Stomach (tissue), 9 donors: ENCODE results near the gene OPCML. TPM values are rescaled to one million over a fixed set of nuclear protein-coding genes. Genes with fewer than 3 reads are reported as not detected.

Experiments used
- DNase-seq, 2 donors: peaks; one replicate each; pipeline versions ENCODE4 v3.0.0 to v3.0.0-alpha.2; 2013 to 2019
- H3K27ac ChIP-seq, 5 donors: fragments of 200-600 bp in 4 of 5; sonication (generic) in 4 of 5; one replicate each; pipeline ENCODE4 v1.5.1; 2013 to 2019; ENCODE audit warnings: mild to moderate bottlenecking in 1 of 5, moderate library complexity in 1 of 5
- H3K27me3 ChIP-seq, 3 donors: fragments of 200-600 bp; sonication (generic); one replicate each; pipeline ENCODE4 v1.5.1; 2017 to 2019; ENCODE audit warnings: mixed run types in 1 of 3
- H3K36me3 ChIP-seq, 4 donors: fragments of 200-600 bp; sonication (generic); 1 replicate in 3 of 4; 2 replicates in 1 of 4; pipeline ENCODE4 v1.5.1; 2016 to 2019
- H3K4me1 ChIP-seq, 4 donors: fragments of 200-600 bp; sonication (generic); one replicate each; pipeline ENCODE4 v1.5.1; 2016 to 2019
- H3K4me3 ChIP-seq, 4 donors: fragments of 200-600 bp; sonication (generic) in 3 of 4; one replicate each; pipeline ENCODE4 v1.5.1; 2016 to 2019; ENCODE audit warnings: mild to moderate bottlenecking in 1 of 4
- H3K9me3 ChIP-seq, 4 donors: fragments of 200-600 bp; sonication (generic); one replicate each; pipeline ENCODE4 v1.5.1; 2016 to 2019
- CTCF ChIP-seq, 7 experiments: fragments of 450-650 bp in 4 of 7; fragments of 200-600 bp in 3 of 7; sonication (generic) in 3 of 7; IDR thresholded peaks; one replicate each; pipeline ENCODE4 v1.5.1; 2016 to 2019; ENCODE audit warnings: antibody characterized with exemption in 7 of 7, control low read depth in 2 of 7, mild to moderate bottlenecking in 1 of 7
- EP300 ChIP-seq: sonication (generic); formaldehyde crosslinking; IDR thresholded peaks from one replicate; pipeline ENCODE4 v1.6.1; 2017; ENCODE audit warnings: antibody characterized with exemption
- POLR2A ChIP-seq, 4 donors: fragments of 450-650 bp; IDR thresholded peaks; one replicate each; pipeline ENCODE4 v1.6.1; 2016; ENCODE audit warnings: antibody characterized with exemption in 4 of 4, control low read depth in 2 of 4, mild to moderate bottlenecking in 1 of 4, moderate library complexity in 1 of 4
- POLR2AphosphoS5 ChIP-seq, 3 donors: sonication (generic); formaldehyde crosslinking; IDR thresholded peaks; one replicate each; pipeline ENCODE4 v1.6.1; 2016; ENCODE audit warnings: antibody characterized with exemption in 3 of 3
- WGBS, 5 donors: extraction: QIAGEN DNeasy Blood & Tissue Kit in 3 of 5; methylation state at CpG; one replicate each; pipeline versions ENCODE4 v1.1.5 to v1.1.7; 2013 to 2018; 5-methylcytosine and 5-hydroxymethylcytosine counted together
- intact Hi-C: fragments of 100-400 bp; cut with DNase I; formaldehyde crosslinking; loops from one replicate; pipeline ENCODE4 v1.15.1; 2023; ENCODE audit warnings: low total_unique reads
- polyA plus RNA-seq, 3 donors: library from polyadenylated mRNA; stranded (reverse); fragments of 200-250 nt; gene quantifications; one replicate each; pipeline ENCODE4 v1.2.3, GENCODE V29; 2013
- total RNA-seq, 5 donors: library from RNA; depleted of rRNA; stranded (reverse); fragments of >200 nt; gene quantifications; one replicate each; pipeline versions ENCODE4 v1.1.0 to v1.2.3, GENCODE V29; 2014 to 2016
- donor health status: healthy with polysubstance abuse.
- donor health status: Bipolar disorder and iron deficiency.
- donor health status: healthy.

The OPCML gene
- total and polyA plus RNA-seq, 8 donors: 0.03 to 0.92 (median 0.55) TPM; not detected in 3

- whole genome bisulfite sequencing, 5 donors: 87 to 94% (median 91%) methylated on average over 15 of the region's 15 CpGs
- intact Hi-C loops: no loop called here
- Histone ChIP-seq H3K4me3 (no peak overlapping the region), H3K27ac (no peak overlapping the region), H3K9me3 (no peaks in the 10 kb centered on the region), H3K36me3 (no peaks in the 10 kb centered on the region), H3K4me1 (no peaks in the 10 kb centered on the region), H3K27me3 (no peaks in the 10 kb centered on the region)
- DNase-seq: no peak
- TF ChIP-seq POLR2AphosphoS5 (IDR thresholded peaks at IDR 0.05): no peak
- no peak for TF ChIP-seq CTCF (IDR thresholded peaks at IDR 0.05)
- no peak for TF ChIP-seq EP300
- no peak for TF ChIP-seq POLR2A (IDR thresholded peaks at IDR 0.05)
Measured at GRCh38 chr11:133362156-133362555, 170.1 kb downstream of the OPCML start.

- Histone ChIP-seq H3K4me3 (no peak overlapping the region), H3K4me1 (no peaks in the 10 kb centered on the region), H3K27me3 (no peaks in the 10 kb centered on the region), H3K9me3 (no peaks in the 10 kb centered on the region), H3K27ac (no peak overlapping the region), H3K36me3 (no peaks in the 10 kb centered on the region)
- no peak for DNase-seq
- intact Hi-C loops: no loop called here
- WGBS, 5 donors: 95 to 97% (median 96%) methylated on average over 21 of the region's 21 CpGs
- TF ChIP-seq POLR2AphosphoS5 (IDR thresholded peaks at IDR 0.05) (no peak), POLR2A (IDR thresholded peaks at IDR 0.05) (no peak), EP300 (no peak), CTCF (IDR thresholded peaks at IDR 0.05) (no peak)
Measured at GRCh38 chr11:133361689-133361994, 170.7 kb downstream of the OPCML start.

- no peaks in the 10 kb centered on the region for H3K4me1 ChIP-seq
- H3K27ac ChIP-seq: no peak overlapping the region
- 92 to 98% (median 94%) methylated on average over 25 to 54 of the region's 54 CpGs for WGBS, 5 donors
- TF ChIP-seq POLR2A (IDR thresholded peaks at IDR 0.05) (no peak), CTCF (IDR thresholded peaks at IDR 0.05) (no peak), POLR2AphosphoS5 (IDR thresholded peaks at IDR 0.05) (no peak), EP300 (no peak)
- DNase-seq: no peak
- no peak overlapping the region for H3K4me3 ChIP-seq
- H3K9me3 ChIP-seq: no peaks in the 10 kb centered on the region
- no peaks in the 10 kb centered on the region for H3K27me3 ChIP-seq
- intact Hi-C loops: no loop called here
- H3K36me3 ChIP-seq: no peaks in the 10 kb centered on the region
Measured at GRCh38 chr11:133360860-133361688, 171.2 kb downstream of the OPCML start.

GRCh38 chr11:133355095-133355494, 177.2 kb downstream of the OPCML start:
- TF ChIP-seq EP300: no peak
- no peak for DNase-seq
- 22 to 42% (median 38%) methylated on average over 2 of the region's 2 CpGs for WGBS, 5 donors

GRCh38 chr11:133354069-133354468, 178.2 kb downstream of the OPCML start:
- H3K4me3 ChIP-seq: no peak overlapping the region
- H3K27ac ChIP-seq: no peak overlapping the region
- no peaks in the 10 kb centered on the region for H3K9me3 ChIP-seq
- H3K27me3 ChIP-seq: no peaks in the 10 kb centered on the region
- intact Hi-C loops: no loop called here
- 78 to 89% (median 83%) methylated on average over 4 of the region's 4 CpGs for WGBS, 5 donors
- TF ChIP-seq POLR2AphosphoS5 (IDR thresholded peaks at IDR 0.05) (no peak), EP300 (no peak), POLR2A (IDR thresholded peaks at IDR 0.05) (no peak)
- H3K4me1 ChIP-seq: no peaks in the 10 kb centered on the region
- no peaks in the 10 kb centered on the region for H3K36me3 ChIP-seq
- no peak for DNase-seq

More at GRCh38 chr11:133355095-133355494, 177.2 kb downstream of the OPCML start:
- intact Hi-C loops: no loop called here
- no peaks in the 10 kb centered on the region for H3K4me1 ChIP-seq
- no peak overlapping the region for H3K27ac ChIP-seq
- H3K27me3 ChIP-seq: no peaks in the 10 kb centered on the region
- H3K9me3 ChIP-seq: no peaks in the 10 kb centered on the region
- H3K36me3 ChIP-seq: no peaks in the 10 kb centered on the region
- no peak overlapping the region for H3K4me3 ChIP-seq
